ENCODE results near the gene APLNR. TPM values are rescaled to one million over a fixed set of nuclear protein-coding genes. Genes with fewer than 3 reads are reported as not detected.

APLNR gene
- total RNA-seq (2021), result 0.53 to 0.89 TPM (median 0.66 TPM) in 3 replicates
- Bru-seq, nascent RNA, result percentile 23 among the genes with signal in this experiment
- long read RNA-seq, experiment 1, partial matches to known transcripts, result 0 of 4 reads
- long read RNA-seq, experiment 1, other reads (novel, unspliced or antisense), result 0 of 4 reads
- long read RNA-seq, experiment 2, result 0 reads
- long read RNA-seq, experiment 3, partial matches to known transcripts, result 0 of 1 reads
- long read RNA-seq, experiment 3, other reads (novel, unspliced or antisense), result 0 of 1 reads

DNA sequence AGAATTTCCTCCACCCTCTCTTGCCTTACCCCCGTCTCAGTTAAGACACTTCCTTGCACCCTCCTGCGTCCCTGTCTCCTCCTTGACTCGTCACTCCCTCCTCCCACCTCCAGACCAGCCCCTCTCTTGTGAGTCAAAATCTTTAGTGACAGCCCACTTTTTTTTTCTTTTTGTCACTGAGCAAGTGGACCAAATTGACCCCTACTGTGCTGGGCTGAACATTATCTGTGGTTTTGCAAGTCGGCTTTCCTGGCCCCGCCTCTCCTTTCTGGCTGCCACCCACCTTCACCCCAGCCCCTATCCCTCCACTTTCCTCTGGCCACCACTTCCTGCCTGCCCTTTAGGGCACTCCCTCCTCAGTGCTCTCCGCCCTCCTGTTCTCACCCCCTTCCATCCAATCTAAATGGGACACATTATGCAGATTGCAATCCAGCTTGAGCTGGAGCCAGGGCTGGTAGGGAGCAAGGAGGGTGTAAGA, at the start of gene APLNR:
Gene APLNR, minus strand, starts transcription at position 47 of the 478 bp plus-strand sequence. CDS start 246 bp downstream, outside the sequence.
- ChIA-PET POLR2A (no interaction called here), CTCF (interaction anchor here (8.0 kb wide), 1 partner anchor 12 kb away, joined by 72 read pairs; no protein-coding TSS in a partner anchor)
- Mint-ChIP-seq H3K27ac (no peak within 1 kb of the TSS), H3K4me1 (peaks cover 48% of the 10 kb centered on the region), H3K9me3 (no peaks in the 10 kb centered on the region), H3K36me3 (no peaks in the 10 kb centered on the region), H3K27me3 (ENCODE audit: low read depth) (peaks cover 6% of the 10 kb centered on the region), H3K4me3 (no peak within 1 kb of the TSS)
- TF ChIP-seq, protein P1, sequence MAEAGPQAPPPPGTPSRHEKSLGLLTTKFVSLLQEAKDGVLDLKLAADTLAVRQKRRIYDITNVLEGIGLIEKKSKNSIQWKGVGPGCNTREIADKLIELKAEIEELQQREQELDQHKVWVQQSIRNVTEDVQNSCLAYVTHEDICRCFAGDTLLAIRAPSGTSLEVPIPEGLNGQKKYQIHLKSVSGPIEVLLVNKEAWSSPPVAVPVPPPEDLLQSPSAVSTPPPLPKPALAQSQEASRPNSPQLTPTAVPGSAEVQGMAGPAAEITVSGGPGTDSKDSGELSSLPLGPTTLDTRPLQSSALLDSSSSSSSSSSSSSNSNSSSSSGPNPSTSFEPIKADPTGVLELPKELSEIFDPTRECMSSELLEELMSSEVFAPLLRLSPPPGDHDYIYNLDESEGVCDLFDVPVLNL (CRISPR knock-in tag; IDR thresholded peaks at IDR 0.05; ENCODE audit: borderline replicate concordance, low read depth), result no peak
- TF ChIP-seq MXD4 (CRISPR knock-in tag; IDR thresholded peaks at IDR 0.05; ENCODE audit: borderline replicate concordance) (no peak), ZNF317 (CRISPR knock-in tag; IDR thresholded peaks at IDR 0.05; ENCODE audit: borderline replicate concordance, low read depth) (no peak), ZNF121 (CRISPR knock-in tag; IDR thresholded peaks at IDR 0.05) (0 out of 2 replicates have a peak, but pooled peaks have one; percentile 14)
- TF ChIP-seq, protein P2, sequence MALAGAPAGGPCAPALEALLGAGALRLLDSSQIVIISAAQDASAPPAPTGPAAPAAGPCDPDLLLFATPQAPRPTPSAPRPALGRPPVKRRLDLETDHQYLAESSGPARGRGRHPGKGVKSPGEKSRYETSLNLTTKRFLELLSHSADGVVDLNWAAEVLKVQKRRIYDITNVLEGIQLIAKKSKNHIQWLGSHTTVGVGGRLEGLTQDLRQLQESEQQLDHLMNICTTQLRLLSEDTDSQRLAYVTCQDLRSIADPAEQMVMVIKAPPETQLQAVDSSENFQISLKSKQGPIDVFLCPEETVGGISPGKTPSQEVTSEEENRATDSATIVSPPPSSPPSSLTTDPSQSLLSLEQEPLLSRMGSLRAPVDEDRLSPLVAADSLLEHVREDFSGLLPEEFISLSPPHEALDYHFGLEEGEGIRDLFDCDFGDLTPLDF (CRISPR knock-in tag; IDR thresholded peaks at IDR 0.05), result no peak
- TF ChIP-seq, protein P3, sequence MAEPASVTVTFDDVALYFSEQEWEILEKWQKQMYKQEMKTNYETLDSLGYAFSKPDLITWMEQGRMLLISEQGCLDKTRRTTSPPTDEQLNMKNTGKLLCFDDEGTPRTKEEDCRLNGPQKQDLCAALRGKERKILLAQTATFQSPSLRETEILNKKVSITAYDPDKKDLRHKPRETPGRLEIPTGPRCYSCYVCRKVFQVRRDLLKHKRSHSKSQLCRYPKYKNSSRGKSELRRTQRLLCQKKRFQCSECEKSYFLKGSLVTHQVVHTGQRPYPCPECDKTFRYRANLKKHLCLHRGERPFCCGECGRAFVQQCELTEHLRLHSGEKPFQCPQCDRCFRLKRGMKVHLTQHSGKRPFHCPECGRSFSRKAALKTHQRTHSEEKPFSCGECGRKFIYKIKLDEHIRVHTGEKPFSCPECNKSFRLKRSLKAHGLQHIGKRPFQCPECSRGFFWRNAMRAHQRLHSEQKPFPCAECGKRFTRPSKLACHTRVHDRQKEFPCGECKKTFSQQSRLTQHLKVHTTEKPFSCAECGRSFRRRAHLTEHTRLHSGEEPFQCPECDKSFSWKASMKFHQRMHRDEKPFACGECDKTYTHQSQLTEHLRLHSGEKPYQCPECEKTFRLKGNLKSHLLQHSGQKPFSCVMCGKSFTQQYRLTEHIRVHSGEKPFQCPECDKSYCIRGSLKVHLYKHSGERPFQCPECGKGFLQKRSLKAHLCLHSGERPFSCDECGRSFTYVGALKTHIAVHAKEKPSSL (CRISPR knock-in tag; conservative IDR thresholded peaks at IDR 0.05), result no peak
- ATAC-seq, result peak; percentile 83
- DNase-seq (ENCODE audit: low spot score), result no peak

DNA sequence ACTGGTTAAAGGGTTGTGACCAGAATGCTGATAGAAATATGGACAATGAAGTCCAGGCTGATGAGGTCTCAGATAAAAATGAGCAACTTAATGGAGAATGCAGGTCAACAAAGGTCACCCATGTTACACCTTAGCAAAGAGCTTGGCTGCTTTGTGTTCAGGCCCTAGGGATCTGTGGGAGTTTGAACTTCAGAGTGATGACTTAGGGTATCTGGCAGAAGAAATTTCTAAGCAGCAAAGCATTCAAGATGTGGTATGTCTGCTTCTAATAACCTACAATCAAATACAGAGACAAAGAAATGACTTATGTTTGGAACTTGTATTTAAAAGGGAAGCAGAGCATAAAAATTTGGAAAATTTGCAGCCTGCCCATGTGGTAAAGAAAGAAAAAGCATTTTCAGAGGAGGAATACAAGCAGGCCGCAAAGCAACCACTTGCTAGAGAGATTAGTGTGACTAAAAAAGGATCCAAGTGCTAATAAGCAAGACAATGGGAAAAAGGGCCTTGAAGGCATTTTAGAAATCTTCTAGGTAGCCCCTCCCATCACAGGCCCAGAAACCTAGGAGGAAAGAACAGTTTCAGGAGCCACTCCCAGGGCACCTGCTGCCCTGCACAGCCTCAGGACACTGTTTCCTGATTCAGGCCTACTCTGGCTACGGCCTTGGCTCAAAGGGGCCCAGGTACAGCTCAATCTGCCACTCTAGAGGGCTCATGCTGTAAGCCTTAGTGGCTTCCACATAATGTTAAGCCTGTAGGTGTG, 46.4 kb upstream of the APLNR start:
- ATAC-seq (peak; percentile 92), DNase-seq (ENCODE audit: low spot score) (peak; percentile 24)
- H3K9me3 Mint-ChIP-seq, result peaks cover 44% of the 10 kb centered on the region
- ChIA-PET CTCF (interaction anchor here (0.7 to 1.4 kb wide), 3 partner anchors 11 to 34 kb away, joined by 3 to 5 read pairs (median 3); no protein-coding TSS in a partner anchor), POLR2A (interaction anchor here (1.0 kb wide), 1 partner anchor 10 kb away, joined by 4 read pairs; no protein-coding TSS in a partner anchor)
- peaks cover 6% of the 10 kb centered on the region for H3K27me3 Mint-ChIP-seq (ENCODE audit: low read depth)
- H3K27ac Mint-ChIP-seq, result peak overlapping the region; percentile 89
- peaks cover 45% of the 10 kb centered on the region for H3K4me1 Mint-ChIP-seq
- H3K36me3 Mint-ChIP-seq, result peaks cover 33% of the 10 kb centered on the region
- no peak overlapping the region for H3K4me3 Mint-ChIP-seq
- TF ChIP-seq ETV6 (CRISPR knock-in tag; IDR thresholded peaks at IDR 0.05) (no peak), TEAD4 (CRISPR knock-in tag; IDR thresholded peaks at IDR 0.05) (no peak), ZNF263 (CRISPR knock-in tag; IDR thresholded peaks at IDR 0.05; ENCODE audit: low read depth) (no peak), SMAD4 (CRISPR knock-in tag; IDR thresholded peaks at IDR 0.05) (no peak), MXD4 (CRISPR knock-in tag; IDR thresholded peaks at IDR 0.05; ENCODE audit: borderline replicate concordance) (no peak), SP1 (CRISPR knock-in tag; conservative IDR thresholded peaks at IDR 0.05) (no peak), CREM (CRISPR knock-in tag; IDR thresholded peaks at IDR 0.05) (no peak), ZNF138 (CRISPR knock-in tag; conservative IDR thresholded peaks at IDR 0.05) (no peak)
- TF ChIP-seq, protein P4, sequence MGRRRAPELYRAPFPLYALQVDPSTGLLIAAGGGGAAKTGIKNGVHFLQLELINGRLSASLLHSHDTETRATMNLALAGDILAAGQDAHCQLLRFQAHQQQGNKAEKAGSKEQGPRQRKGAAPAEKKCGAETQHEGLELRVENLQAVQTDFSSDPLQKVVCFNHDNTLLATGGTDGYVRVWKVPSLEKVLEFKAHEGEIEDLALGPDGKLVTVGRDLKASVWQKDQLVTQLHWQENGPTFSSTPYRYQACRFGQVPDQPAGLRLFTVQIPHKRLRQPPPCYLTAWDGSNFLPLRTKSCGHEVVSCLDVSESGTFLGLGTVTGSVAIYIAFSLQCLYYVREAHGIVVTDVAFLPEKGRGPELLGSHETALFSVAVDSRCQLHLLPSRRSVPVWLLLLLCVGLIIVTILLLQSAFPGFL (CRISPR knock-in tag; IDR thresholded peaks at IDR 0.05; ENCODE audit: borderline replicate concordance), result no peak
- TF ChIP-seq, protein P5, sequence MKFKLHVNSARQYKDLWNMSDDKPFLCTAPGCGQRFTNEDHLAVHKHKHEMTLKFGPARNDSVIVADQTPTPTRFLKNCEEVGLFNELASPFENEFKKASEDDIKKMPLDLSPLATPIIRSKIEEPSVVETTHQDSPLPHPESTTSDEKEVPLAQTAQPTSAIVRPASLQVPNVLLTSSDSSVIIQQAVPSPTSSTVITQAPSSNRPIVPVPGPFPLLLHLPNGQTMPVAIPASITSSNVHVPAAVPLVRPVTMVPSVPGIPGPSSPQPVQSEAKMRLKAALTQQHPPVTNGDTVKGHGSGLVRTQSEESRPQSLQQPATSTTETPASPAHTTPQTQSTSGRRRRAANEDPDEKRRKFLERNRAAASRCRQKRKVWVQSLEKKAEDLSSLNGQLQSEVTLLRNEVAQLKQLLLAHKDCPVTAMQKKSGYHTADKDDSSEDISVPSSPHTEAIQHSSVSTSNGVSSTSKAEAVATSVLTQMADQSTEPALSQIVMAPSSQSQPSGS (CRISPR knock-in tag; IDR thresholded peaks at IDR 0.05; ENCODE audit: borderline replicate concordance, low read depth), result no peak
- TF ChIP-seq, protein P6, sequence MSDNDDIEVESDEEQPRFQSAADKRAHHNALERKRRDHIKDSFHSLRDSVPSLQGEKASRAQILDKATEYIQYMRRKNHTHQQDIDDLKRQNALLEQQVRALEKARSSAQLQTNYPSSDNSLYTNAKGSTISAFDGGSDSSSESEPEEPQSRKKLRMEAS (CRISPR knock-in tag; IDR thresholded peaks at IDR 0.05), result no peak
- TF ChIP-seq, protein P7, sequence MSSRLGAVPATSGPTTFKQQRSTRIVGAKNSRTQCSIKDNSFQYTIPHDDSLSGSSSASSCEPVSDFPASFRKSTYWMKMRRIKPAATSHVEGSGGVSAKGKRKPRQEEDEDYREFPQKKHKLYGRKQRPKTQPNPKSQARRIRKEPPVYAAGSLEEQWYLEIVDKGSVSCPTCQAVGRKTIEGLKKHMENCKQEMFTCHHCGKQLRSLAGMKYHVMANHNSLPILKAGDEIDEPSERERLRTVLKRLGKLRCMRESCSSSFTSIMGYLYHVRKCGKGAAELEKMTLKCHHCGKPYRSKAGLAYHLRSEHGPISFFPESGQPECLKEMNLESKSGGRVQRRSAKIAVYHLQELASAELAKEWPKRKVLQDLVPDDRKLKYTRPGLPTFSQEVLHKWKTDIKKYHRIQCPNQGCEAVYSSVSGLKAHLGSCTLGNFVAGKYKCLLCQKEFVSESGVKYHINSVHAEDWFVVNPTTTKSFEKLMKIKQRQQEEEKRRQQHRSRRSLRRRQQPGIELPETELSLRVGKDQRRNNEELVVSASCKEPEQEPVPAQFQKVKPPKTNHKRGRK (CRISPR knock-in tag; IDR thresholded peaks at IDR 0.05; ENCODE audit: borderline replicate concordance), result no peak
- TF ChIP-seq, protein P8, sequence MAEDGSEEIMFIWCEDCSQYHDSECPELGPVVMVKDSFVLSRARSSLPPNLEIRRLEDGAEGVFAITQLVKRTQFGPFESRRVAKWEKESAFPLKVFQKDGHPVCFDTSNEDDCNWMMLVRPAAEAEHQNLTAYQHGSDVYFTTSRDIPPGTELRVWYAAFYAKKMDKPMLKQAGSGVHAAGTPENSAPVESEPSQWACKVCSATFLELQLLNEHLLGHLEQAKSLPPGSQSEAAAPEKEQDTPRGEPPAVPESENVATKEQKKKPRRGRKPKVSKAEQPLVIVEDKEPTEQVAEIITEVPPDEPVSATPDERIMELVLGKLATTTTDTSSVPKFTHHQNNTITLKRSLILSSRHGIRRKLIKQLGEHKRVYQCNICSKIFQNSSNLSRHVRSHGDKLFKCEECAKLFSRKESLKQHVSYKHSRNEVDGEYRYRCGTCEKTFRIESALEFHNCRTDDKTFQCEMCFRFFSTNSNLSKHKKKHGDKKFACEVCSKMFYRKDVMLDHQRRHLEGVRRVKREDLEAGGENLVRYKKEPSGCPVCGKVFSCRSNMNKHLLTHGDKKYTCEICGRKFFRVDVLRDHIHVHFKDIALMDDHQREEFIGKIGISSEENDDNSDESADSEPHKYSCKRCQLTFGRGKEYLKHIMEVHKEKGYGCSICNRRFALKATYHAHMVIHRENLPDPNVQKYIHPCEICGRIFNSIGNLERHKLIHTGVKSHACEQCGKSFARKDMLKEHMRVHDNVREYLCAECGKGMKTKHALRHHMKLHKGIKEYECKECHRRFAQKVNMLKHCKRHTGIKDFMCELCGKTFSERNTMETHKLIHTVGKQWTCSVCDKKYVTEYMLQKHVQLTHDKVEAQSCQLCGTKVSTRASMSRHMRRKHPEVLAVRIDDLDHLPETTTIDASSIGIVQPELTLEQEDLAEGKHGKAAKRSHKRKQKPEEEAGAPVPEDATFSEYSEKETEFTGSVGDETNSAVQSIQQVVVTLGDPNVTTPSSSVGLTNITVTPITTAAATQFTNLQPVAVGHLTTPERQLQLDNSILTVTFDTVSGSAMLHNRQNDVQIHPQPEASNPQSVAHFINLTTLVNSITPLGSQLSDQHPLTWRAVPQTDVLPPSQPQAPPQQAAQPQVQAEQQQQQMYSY (CRISPR knock-in tag; IDR thresholded peaks at IDR 0.05), result no peak
